Measurements from ENCODE around the gene LRCH1.

LRCH1 gene

DNA sequence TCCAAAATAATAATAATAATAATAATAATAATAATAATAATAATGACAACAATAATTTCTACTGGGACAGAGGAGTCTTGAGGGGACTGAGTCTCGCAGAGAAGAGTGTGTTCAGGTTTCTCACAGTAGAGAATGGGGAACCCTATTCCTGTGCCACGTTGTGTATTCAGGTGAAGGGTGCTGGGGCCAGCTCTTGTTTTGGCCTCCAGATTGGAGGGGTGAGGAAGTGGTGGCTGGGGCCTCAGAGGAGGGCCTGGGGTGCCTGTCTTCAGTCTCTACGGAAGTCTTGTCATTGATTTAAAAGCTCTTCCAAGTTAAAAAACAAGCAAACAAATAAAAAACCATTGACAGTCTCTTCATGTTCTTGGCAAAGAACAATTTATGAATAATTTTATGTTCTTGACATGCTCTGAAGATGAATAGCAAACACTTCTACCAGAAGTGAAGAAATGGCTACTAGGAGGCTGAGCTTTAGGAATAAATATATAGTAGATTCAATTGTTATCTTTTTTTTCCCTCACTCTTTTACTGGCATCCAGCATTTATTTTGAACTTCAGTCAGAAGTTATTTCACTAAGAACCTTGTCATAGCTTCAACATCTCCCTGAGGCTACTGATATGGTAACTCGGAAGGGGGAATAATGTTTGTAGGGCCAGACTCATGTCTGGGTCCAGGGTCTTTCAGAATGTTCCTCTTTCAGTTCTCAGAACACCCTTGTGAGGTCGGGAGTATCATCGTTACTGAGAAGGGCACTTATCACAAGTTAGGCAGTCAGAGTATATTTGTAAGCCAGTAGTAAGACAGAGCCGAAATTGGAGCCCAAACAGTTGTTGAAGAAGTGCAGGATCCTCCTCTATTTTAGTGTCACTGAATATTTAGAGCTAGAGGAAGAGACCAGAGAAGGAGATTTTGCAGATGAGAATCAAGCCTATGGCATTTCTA, 13.1 kb downstream of the LRCH1 start:
- DNase-seq: no peak

DNA sequence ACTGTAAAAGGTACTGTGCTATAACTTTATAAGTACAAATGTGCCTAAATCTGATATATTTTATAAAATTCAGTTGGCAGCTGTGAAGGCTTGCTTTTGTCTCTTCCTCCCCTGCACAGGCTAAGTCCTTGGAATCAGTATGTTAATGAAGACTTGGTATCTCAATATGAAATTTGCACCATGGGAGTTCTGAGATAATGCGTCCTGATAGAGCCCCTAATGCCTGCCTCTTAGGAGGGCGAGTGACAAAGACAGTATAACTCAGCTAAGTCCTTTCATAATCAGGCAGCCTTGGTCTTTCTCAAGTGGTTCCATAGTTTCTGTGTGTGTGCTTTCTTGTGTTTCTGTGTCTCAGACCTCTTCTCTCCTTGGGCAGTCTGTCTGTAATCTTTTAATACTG, 14.7 kb downstream of the LRCH1 start:
- DNase-seq: no peak

DNA sequence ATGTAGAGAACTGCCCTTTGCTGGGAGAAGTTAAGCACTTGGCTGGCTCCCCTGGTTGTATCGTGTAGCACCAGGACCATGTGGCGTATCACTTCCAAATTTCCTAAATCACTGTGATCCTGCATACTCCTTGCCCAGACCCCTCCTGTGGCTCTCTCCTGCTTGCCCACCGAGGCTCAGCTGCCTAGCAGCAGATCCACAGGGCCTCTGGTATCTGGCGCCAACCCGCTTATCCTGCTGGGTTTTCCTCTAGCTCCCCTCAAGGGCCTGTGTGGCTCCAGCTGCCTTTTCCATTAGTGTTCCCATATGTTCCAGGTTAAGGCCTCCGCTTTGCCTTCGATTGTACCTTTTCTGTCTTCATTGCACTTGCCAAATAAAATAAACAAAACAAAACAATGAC, 16.5 kb downstream of the LRCH1 start:
- DNase-seq: no peak

DNA sequence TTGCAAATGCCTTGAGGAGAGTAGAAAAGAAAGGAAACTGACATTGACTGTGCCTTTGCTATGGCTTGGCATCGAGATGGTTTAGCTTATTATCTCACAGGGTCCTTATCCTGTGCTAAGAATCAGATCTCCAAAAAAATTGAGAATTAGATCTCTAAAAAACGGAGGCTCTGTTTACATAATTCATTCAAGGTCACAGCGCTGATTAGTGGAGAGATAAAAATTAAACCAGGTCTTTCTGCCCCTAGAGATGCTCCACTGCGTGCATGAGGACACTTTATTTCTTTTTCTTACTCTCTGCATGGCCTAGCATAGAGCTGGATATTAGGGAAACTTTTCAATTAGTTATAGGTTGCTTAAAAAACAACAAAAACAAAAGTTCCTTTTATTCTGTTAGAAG, 17.3 kb downstream of the LRCH1 start:
- no peak for DNase-seq

DNA sequence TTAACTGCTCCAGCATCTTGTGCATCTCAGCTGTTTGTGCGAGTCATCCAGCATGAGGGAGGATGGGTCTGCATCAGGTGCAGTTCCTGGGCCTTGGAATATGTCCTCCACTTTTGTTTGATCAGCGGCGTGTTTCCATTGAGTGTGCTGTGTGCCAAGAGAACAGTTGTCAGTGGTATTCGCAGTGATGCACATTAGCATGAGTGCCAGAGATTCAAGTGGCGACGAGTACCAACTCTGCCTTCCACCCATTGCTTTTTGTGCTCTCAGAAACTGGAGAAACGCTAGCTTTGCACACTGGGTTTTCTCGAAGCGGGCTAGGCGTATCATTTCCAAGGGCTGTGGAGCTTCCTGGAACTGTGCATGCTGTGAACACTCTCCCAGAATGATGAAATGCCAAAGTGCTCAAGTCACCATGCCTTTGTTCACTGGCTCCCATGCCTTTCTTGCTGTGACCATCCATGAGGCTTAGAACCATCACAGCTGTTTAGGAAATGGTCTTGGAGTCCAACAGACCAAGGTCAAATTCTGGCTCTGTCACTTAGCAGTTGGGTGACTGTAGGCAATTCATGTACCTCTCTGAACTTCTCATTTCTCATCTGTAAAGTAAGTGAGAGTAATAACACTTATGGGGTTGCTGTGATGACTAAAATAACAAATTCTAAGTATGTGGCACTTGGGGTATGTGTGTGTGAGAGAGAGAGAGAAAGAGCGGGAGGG, 18.4 kb downstream of the LRCH1 start:
- DNase-seq: no peak

DNA sequence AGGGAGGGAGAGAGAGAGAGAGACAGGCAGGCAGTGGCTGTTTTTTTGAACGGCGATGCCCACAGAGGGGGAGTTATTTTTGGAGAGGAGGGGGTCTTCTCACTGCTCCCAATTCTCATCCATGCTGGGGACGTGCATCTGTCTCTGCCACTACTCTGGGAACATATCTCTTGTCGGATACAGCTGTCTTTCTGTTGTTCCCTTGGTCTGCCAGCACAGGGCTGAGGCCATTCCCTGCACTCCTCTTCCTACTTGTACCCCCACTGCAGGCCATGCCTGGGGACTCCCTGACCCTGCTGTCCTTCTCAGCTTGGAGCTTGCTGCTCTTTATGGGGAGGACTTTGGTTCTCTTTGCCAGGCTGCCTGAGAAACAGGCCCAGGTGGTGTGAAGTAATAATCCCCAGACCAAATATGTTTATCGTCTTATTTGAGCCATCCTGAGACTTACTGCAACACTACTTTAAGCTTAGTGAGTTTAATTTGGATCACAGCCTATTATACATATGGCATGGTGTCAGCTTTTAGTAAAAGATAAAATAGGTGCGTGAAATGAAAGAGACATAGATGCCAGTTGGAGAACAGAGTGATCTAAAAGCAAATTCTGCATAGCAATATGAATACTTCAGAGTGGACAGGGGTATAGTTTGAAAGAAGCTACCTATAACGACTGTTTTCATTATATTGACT, 19.1 kb downstream of the LRCH1 start:
- DNase-seq: no peak

DNA sequence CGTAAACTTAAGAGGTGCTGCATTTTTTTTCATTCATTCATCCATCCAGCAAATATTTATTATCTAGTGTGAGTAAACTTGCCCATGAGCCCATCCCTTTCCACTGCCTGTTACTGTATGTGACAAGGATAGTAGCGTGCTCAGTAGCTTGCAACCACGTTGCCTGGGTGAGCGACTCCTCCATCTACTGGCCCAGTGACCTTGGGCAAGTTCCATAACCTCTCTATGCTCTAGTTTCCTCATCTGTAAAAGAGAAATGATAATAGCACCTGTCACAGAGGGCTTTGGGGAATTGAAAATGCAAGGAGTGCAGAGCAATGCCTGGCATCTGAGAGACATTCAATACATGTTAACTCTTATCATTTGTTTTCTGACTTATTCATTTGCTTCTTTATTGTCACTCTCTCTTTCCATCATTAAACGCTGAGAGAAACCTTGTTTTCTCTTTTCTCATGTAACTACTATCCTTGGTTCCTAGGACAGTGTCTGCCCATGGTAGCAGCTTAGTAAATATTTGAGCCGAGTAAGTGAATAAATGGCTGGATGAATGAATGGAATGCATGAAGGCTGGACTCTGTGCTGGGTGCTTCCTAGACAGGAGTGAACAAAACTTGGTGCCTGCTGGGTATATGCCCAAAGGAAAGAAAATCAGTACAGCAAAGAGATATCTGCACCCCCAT, 19.9 kb downstream of the LRCH1 start:
- no peak for DNase-seq

DNA sequence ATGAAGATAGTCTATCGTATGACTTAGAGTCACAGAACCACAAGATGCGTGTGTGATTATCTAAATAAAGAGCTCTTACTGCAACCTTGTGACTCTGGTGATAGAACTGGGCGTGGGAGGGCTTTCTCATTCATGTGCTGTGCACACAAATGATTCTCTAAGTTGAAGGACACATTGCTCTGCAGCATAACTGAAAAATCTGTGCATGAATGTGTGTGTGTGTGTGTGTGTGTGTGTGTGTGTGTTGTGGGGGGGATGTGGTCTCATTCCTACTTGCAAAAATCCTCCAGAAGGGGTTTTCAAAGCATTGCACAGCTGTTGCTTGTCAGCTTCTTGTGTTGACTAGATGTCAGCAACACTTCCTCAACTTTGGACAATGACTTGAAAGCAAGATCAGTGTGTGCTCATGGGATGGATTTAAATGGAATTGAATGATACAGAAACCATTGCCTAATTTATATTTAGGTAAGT, 22.4 kb downstream of the LRCH1 start:
- DNase-seq: no peak

DNA sequence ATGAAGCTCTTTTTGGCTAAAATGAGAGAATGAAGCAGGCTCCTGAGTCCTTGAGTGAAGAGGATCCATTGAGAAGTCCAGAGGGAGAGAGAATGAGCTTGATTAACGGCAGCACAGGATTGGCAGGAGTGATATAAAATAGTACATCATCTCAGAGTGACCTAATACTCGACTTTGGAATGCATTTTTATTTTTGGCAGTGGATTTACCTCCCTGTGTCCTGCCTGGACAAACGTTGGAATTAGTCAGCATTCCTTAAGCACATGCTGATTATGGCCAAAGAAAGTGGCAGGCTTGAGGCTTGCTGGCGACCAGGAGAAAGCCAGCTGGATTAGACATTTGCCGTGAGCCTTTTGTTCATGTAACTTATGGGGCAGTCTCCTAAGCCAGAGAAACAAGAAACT, 22.9 kb downstream of the LRCH1 start:
- DNase-seq: no peak

DNA sequence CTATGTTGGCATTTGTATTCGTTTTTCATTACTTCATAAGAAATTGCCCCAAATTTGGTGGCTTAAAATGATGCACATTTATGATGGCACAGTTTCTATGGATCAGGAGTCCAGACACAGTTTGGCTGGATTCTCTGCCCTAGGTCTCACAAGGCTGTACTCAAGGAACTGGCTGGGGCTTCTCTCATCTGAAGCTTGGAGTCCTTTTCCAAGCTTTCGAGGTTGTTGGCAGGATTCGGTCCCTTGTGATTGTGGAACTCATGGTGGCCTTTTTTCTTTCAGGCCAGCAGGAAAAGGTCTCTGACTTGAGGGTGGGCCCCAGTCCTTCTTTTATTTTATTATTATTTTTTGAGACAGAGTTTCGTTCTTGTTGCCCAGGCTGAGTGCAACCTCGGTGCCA, 23.8 kb downstream of the LRCH1 start:
- no peak for DNase-seq

DNA sequence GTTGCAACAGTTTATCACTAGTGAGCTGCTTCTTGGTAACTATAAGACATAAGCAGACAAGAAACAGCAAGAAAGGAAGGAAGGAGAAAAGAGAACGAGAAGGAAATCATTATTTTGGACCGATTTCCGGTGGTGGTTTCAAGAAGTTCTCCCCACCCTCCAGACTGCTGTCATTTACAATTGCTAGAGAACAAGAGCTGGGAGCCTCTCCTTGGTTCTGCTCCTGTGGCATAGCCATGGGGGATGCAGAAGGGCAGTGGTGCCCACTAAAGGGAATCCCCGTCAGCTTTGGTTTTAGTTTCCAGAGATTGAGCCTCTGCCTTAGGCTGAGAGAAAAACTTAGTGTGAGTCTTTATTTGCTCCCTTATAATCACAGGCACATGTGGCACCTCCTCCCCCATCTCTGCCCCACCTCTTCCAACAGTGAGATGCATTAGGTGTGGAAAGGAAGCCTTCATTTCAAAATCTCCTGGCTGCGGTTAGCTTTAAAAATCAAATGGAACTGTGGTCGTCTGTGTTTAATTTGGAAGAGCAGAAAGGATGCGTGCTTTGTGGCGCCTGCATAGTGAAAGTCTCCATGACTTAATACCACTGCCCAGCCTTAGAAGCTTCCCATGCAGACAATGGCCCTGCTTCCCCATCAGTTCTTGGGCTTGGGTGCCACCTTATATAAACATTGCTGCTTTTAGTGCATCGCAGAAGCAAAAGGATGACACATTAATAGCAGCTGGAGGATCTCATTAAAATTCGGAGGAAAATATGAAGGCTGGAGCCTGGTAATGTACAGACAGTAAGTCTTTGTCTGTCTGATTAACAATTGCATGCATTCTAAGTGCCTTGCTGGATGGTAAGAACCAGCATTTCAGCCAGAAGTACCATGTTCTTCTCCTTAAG, 25.0 kb downstream of the LRCH1 start:
- no peak for DNase-seq

DNA sequence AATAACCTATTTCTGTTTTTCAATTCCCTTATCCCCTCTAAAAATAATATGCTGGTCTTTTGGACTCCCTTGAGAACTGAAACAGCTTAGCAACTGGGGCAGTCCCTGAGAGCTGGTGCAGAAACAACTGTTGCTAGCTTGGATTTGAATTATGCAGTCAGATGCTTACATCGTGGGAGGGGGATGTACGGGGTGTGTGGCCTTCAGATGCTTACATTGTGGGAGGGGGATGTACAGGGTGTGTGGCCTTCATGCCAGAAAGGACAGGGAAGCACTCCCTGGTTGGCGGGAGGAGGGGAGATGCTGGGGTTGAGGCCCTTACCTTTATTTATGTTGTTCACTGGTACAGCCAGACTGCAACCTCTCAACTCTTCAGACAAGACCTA, 25.6 kb downstream of the LRCH1 start:
- no peak for DNase-seq

DNA sequence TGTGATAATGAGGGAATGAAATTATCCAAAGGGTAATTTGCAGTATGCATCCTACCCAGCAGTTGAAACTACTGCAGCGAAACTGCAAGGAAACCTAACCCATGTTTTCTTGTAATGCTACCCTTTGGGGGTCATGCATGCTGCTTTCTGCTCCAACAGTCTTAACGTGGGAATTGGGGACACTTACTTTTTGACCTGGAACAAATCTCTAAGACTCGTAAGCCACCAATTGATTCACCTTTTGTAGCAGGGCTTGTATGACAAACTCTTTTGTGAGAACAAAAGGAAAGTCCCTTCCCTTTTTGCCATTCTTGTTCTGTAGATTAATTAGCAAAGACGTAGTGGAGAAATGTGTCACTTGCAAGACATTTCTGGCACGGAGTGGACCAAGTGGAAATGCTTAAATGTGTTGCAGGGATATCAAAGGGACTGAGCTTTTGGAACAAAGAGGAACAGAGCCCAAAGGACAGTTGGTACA, 27.4 kb downstream of the LRCH1 start:
- DNase-seq: no peak

DNA sequence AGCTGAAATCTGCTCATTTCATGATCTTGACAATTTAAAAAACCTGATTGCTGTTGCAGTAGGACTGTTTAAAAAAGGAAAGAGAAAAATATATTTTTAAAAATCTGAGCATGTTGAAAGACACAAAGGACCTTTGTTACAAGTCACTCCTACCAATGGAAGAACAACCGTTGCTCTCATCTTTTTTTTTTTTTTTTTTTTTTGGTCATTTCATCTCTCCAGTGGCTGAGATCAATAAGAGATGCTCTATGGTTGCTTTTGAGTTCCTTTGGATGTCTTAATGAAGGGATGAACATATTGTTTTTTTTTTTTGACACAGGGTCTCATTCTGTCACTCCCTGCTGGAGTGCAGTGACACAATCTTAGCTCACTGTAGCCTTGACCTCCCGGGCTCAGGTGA, 29.2 kb downstream of the LRCH1 start:
- DNase-seq: no peak

DNA sequence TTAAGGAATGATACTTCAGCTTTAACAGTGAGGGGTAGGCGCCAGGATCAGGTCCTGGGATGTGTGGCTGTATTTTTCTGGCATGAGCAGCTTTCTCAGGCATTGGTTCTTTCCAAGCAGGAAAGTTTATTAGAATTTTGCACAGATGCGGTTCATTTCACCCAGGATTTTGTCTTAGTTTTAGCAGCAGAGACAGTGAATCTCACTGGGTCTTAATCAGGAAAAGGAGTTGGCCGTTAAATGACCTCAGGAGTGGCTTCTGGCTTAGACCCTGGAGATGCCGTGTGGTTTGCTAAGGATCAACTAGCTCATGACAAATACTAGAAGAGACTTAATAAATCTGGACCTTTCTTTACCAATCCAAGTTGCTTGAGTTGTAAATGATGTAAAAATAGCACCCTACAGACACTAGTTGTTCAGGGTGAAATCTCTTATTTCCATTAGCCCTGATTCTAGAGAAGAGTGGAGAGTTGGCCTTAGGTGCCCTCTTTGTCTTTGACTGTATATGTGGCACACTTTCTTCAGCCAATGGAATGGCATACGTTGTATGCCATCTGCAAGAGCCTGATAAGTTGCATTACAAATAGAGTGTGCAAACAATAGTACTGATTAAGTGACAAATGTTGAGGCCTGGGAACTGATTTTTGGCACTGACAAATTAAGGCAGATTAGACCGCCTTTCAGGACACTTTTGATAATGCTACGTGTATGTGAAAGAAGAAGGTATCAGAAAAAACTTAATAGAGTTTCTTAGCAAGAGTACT, 34.0 kb downstream of the LRCH1 start:
- no peak for DNase-seq

DNA sequence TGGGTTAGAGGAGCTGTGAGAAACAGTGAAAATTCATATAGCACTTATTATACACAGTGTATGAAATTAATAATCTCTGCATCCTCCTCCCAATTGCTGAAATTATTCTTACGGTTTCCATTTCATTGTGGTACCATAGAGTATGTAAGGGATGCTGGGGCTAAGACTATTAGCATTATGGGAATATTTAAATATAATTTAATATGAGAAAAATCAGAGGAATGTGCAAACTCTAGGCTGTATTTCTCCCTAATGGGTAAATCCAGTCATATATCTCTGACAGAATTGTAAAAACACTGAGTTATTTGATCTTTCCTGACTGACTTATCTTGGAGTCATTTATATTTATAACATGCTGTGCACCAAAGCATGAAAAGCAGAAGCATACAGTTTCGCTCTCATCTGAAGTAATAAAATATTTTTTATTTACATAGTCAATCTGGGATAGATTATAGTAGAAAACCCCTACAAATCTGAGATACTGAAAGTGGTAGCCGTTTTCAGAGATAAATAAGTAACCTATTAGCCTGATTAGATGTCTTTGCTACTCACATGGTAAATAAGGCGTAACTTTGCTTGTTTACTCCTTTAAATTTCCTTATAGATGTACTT, 34.9 kb downstream of the LRCH1 start:
- no peak for DNase-seq

DNA sequence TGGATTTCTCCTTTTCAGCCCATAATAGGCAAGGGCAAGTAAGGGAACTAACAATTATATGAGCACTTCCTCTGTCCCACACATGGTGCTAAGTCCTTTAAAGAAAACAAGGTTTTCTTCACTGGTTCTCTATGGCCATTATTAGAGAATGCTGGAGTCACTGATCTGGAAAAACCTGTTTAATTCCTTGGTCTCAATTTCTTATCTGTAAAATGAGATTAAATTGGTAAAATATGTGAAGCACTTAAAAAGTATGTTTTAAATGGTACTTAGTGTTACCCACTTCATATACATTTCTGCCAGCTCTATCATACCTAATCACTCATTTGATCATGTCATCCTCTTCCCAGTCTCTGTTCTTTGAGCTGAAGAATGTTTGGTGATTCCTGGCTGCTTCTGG, 39.4 kb downstream of the LRCH1 start:
- no peak for DNase-seq

DNA sequence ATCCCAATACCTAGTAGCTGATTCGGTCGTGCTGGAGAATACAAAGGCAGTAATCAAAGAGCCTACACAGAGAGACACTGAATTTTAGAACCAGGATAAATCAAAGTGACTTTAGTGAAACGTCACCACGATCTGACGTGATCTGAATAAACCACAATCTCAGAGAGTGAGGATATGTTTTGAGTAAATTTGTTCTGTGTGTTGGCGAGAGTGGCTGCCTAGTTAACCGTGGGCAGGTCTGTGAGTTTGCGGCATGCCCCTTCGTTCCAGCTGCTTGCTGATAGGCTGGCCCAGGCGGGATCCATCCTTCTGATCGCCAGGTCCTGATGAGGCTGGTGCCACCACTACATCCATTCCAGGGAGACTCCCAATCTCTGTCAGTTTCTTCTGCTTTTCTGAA, 40.4 kb downstream of the LRCH1 start:
- DNase-seq: peak; percentile 55 to 63

DNA sequence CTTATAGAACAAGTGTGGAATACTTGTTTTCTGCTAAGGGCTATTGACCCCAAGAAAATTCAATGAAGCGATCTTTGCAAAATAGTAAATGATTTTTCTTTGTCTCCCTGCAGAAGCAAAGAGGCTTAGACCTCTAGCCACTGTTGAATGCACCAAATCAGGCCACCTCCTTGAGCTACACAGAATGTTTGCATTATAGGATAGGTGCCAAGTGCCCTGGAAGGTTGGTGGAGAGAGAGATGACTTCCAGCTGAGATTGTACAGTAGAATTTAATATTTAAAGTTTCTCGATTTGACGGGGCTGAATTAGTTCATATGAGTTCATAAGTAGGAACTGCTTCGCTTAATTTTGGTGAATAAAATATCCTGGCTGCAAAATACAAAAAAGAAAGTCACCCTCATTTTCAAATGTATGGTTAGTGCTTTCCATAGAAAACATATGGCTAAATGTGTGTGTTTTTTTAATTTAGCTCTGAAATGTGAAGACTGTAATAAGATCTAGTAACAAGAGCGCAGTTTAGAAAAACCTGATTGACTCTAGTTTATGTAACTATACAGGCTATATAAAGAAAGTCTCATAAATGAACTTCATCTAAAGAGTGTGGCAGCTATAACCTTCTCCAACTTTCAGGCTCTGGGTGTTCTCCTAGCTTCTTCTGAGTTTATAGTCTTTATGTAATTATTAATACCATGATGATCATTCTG, 41.6 kb downstream of the LRCH1 start:
- DNase-seq: no peak
